ENCODE results near the gene GPR137B.

DNA sequence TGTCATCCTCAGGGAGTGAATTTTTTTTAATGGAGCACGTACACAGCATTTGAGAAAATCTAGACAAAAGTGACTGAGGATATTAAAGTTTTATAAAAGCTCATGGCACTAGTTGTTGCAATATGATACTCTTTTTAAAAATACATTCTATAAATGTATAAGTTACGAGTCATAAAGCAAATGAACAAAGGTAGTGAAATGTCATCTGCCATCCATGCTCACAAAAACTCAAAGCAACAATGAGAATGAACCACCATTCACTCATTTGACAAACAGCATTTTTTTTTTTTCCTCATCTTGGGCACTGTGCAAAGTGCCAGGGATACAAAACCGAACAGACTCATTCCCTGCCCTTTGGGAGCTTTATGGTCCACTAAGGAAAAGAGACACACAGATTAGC, 38.7 kb downstream of the GPR137B start:
- TF ChIP-seq, protein P1, sequence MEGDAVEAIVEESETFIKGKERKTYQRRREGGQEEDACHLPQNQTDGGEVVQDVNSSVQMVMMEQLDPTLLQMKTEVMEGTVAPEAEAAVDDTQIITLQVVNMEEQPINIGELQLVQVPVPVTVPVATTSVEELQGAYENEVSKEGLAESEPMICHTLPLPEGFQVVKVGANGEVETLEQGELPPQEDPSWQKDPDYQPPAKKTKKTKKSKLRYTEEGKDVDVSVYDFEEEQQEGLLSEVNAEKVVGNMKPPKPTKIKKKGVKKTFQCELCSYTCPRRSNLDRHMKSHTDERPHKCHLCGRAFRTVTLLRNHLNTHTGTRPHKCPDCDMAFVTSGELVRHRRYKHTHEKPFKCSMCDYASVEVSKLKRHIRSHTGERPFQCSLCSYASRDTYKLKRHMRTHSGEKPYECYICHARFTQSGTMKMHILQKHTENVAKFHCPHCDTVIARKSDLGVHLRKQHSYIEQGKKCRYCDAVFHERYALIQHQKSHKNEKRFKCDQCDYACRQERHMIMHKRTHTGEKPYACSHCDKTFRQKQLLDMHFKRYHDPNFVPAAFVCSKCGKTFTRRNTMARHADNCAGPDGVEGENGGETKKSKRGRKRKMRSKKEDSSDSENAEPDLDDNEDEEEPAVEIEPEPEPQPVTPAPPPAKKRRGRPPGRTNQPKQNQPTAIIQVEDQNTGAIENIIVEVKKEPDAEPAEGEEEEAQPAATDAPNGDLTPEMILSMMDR (IDR thresholded peaks at IDR 0.05) = no peak
- no peak for TF ChIP-seq POLR2A (IDR thresholded peaks at IDR 0.05)

Measured in adrenal gland (tissue), 5 donors.